Left lung (tissue), 10 donors: ENCODE measurements around the gene VRK3. TPM values are rescaled to one million over a fixed set of nuclear protein-coding genes. Genes with fewer than 3 reads are reported as not detected.

Experiments used
- ATAC-seq: fragments of 200-7000 bp; cut with Tn5 transposase; one replicate; pipeline ENCODE4 v1.9.1; 2020; ENCODE audit warnings: moderate library complexity
- DNase-seq, 4 donors: peaks; one replicate each; pipeline ENCODE4 v3.0.0-alpha.2; 2013 to 2020
- H3K27ac ChIP-seq, 2 donors: fragments of 200-600 bp; sonication (generic) in 1 of 2; one replicate each; pipeline versions ENCODE4 v1.5.0 to v1.8.0; 2020 to 2021
- H3K27me3 ChIP-seq, 2 donors: fragments of 200-600 bp; sonication (generic) in 1 of 2; one replicate each; pipeline versions ENCODE4 v1.5.0 to v1.8.0; 2020 to 2021
- H3K36me3 ChIP-seq, 2 donors: fragments of 200-600 bp; sonication (generic) in 1 of 2; one replicate each; pipeline versions ENCODE4 v1.5.0 to v1.8.0; 2020 to 2021
- H3K4me1 ChIP-seq, 2 donors: fragments of 200-600 bp; one replicate each; pipeline ENCODE4 v1.8.0; 2021
- H3K4me3 ChIP-seq, 2 donors: fragments of 200-600 bp; sonication (generic) in 1 of 2; one replicate each; pipeline versions ENCODE4 v1.5.0 to v1.8.0; 2020 to 2021; ENCODE audit warnings: mild to moderate bottlenecking in 1 of 2
- H3K9me3 ChIP-seq, 2 donors: fragments of 200-600 bp; sonication (generic) in 1 of 2; one replicate each; pipeline versions ENCODE4 v1.5.0 to v1.8.0; 2020 to 2021
- CTCF ChIP-seq, 2 donors: fragments of 200-600 bp; sonication (generic) in 1 of 2; IDR thresholded peaks; one replicate each; pipeline versions ENCODE4 v1.5.0 to v1.8.0; 2021; ENCODE audit warnings: antibody characterized with exemption in 2 of 2
- intact Hi-C, 2 donors: fragments of 100-400 bp; cut with DNase I; formaldehyde crosslinking; loops; one replicate each; pipeline versions ENCODE4 v1.11.2 to v1.14.2; 2022
- polyA plus RNA-seq, 6 donors: library from polyadenylated mRNA; unstranded; fragments of 120-200 nt; gene quantifications; one replicate each; pipeline ENCODE4 v1.2.1, GENCODE V29; 2013; ENCODE audit not compliant: insufficient read length in 6 of 6
- total RNA-seq, 2 donors: library from RNA; stranded (reverse); fragmentation: NEBNext Ultra II Directional; extraction: Animal tissue kit (Norgen Biotek cat#: 25700); gene quantifications; one replicate each; pipeline ENCODE4 v1.2.1, GENCODE V29; 2021
- donor health status: DM: no; HTN: yes; CAD: no.
- donor health status: DM: no; HTN: no; CAD: no.

The VRK3 gene
- total and polyA plus RNA-seq, 8 donors: 37.5 to 43.4 (median 39.4) TPM

DNA sequence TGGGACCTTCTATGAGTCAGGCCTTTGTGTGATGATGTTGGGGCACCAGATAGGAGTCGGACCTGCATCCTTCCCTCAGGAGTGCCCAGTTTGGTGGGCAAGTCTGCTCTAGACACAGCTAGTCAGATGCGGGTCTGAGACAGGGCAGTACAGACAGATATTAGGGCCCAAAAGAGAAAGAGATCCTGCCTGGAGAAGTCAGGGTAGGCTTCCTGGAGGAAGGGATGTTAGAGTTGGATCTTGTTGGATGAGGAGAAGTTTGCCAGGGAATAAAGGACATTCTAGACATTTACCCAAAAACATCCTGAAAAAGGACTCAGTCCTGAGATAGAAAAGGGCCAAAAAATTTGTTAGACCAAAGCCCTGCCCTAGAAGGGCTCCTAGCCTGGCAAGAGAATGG lies 17.2 kb downstream of the VRK3 start:
- ATAC-seq: no peak
- Histone ChIP-seq H3K27ac (no peak overlapping the region), H3K27me3 (no peaks in the 10 kb centered on the region), H3K9me3 (no peaks in the 10 kb centered on the region), H3K36me3 (peaks cover 0 to 87% of the 10 kb centered on the region in 2 donors), H3K4me1 (peaks cover 5 to 16% of the 10 kb centered on the region in 2 donors), H3K4me3 (no peak overlapping the region)
- no peak for TF ChIP-seq CTCF (IDR thresholded peaks at IDR 0.05)
- intact Hi-C loops: no loop called here
- no peak for DNase-seq

DNA sequence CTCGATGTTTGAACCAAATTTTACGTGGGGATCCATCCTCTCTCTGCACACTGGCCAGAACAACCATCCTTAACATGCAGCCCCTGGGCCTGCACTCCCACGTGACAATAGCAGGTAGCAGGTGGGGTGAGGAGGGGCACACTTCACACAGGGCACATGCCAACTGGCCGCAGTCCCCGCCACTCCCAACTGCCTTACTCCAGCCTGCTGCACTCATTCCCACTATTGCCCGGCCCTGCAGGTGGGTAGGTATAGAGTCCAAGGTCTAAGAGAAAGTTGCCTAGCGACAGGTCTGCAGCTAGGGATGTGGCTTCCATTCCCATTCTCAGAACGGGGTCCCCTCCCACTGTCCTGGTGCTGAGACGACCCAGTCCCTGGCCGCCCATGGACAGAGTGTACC lies 18.0 kb downstream of the VRK3 start:
- peaks cover 5 to 16% of the 10 kb centered on the region in 2 donors for H3K4me1 ChIP-seq
- ATAC-seq (no peak), DNase-seq (peak in 1 of 4 donors; percentile 45)
- intact Hi-C loops: no loop called here
- H3K27me3 ChIP-seq: no peaks in the 10 kb centered on the region
- no peaks in the 10 kb centered on the region for H3K9me3 ChIP-seq
- peaks cover 0 to 87% of the 10 kb centered on the region in 2 donors for H3K36me3 ChIP-seq
- H3K27ac ChIP-seq: no peak overlapping the region
- no peak for TF ChIP-seq CTCF (IDR thresholded peaks at IDR 0.05)
- no peak overlapping the region for H3K4me3 ChIP-seq

DNA sequence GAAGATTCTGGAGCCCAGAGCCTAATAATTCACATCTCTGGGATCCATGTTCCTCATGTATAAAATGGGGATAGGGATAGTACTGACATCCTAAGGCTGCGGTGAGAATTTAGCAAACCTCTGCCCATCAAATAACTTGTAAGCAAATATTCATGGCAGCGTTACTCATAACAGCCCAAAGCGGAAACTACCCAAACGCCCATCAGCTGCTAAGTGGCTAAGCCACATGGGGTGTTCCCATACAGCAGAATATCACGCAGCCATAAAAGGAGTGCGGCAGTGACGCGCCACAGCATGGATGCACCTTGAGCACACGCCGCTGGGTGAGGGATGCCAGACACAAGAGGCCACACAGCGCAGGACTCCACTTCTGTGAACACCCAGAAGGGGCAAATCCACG lies 19.7 kb downstream of the VRK3 start:
- H3K9me3 ChIP-seq: no peaks in the 10 kb centered on the region
- H3K27me3 ChIP-seq: no peaks in the 10 kb centered on the region
- peaks cover 5 to 16% of the 10 kb centered on the region in 2 donors for H3K4me1 ChIP-seq
- peaks cover 0 to 93% of the 10 kb centered on the region in 2 donors for H3K36me3 ChIP-seq
- no peak overlapping the region for H3K27ac ChIP-seq
- intact Hi-C loops: no loop called here
- no peak overlapping the region for H3K4me3 ChIP-seq
- DNase-seq (peak in 1 of 4 donors; percentile 40), ATAC-seq (no peak)
- TF ChIP-seq CTCF (IDR thresholded peaks at IDR 0.05): no peak

DNA sequence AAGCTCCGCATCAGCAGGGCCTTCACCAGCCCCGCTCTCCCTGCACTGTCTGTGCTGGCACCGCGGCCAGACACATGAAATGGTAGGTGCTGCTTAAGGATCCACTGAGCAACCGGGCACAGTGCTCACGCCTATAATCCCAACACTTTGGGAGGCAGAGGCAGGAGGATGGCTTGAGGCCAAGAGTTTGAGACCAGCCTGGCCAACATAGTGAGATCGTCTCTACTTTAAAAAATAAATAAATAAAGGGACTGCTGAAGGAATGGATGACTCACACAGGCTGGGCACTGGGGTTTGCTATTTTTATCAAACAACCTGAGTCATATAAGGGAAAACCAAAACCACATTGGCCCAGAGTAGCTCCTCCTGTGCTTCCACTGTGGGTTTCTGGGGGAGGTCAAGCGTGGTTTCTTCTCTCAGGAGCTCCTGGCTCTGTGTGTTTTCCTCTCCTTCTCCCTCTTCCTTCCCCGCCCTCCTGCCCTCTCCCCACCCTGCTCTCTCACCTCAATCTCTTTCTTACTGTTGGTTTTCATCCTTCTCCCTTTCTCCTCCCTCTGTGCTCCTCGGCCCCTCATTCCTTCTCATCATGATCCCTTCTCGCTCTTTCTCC lies 21.3 kb downstream of the VRK3 start:
- intact Hi-C loops: no loop called here
- DNase-seq: peak in 1 of 4 donors; percentile 57

More for the DNA sequence above, 21.3 kb downstream of the VRK3 start:
- Histone ChIP-seq H3K27me3 (no peaks in the 10 kb centered on the region), H3K9me3 (no peaks in the 10 kb centered on the region), H3K36me3 (peaks cover 0 to 100% of the 10 kb centered on the region in 2 donors), H3K4me1 (peaks cover 5 to 16% of the 10 kb centered on the region in 2 donors), H3K27ac (no peak overlapping the region), H3K4me3 (no peak overlapping the region)
- peak; percentile 89 for ATAC-seq
- TF ChIP-seq CTCF (IDR thresholded peaks at IDR 0.05): no peak
